ENCODE results near the gene SPATS2.

DNA sequence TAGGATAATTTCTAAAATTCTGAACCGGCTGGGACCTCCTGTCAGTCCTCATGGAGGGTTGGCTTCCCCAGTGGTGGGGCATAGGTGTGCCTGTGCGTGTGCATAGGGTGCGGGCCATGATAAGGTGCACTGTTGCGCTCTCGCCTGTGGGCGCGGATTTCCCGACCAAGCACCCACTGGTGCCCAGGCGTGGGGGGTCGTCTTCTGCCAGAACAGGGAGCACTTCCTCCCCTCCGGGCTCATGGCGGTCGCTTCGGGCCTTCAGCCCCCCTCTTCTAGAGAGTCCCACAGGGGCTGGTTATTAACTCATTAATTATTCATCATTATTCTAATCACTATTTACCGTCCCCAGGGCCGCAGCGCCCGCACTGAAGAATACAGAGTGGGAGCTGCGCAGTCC is 33.0 kb upstream of the SPATS2 start:
- TF ChIP-seq, protein P1, sequence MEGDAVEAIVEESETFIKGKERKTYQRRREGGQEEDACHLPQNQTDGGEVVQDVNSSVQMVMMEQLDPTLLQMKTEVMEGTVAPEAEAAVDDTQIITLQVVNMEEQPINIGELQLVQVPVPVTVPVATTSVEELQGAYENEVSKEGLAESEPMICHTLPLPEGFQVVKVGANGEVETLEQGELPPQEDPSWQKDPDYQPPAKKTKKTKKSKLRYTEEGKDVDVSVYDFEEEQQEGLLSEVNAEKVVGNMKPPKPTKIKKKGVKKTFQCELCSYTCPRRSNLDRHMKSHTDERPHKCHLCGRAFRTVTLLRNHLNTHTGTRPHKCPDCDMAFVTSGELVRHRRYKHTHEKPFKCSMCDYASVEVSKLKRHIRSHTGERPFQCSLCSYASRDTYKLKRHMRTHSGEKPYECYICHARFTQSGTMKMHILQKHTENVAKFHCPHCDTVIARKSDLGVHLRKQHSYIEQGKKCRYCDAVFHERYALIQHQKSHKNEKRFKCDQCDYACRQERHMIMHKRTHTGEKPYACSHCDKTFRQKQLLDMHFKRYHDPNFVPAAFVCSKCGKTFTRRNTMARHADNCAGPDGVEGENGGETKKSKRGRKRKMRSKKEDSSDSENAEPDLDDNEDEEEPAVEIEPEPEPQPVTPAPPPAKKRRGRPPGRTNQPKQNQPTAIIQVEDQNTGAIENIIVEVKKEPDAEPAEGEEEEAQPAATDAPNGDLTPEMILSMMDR (IDR thresholded peaks at IDR 0.05) = no peak
- TF ChIP-seq POLR2AphosphoS5 (IDR thresholded peaks at IDR 0.05) (no peak), POLR2A (IDR thresholded peaks at IDR 0.05) (no peak), EP300 (IDR thresholded peaks at IDR 0.05; ENCODE audit: low read depth) (no peak)

Measured in transverse colon (tissue), 4 donors.